ENCODE measurements around the gene LIFR. TPM values are rescaled to one million over a fixed set of nuclear protein-coding genes. Genes with fewer than 3 reads are reported as not detected.

LIFR gene
- polyA plus RNA-seq, 1 donor (not counting 4 experiments of a cell fraction or from before 2014, with no cell fraction given): 1.1 TPM

GRCh38 chr5:38582975-38583319, 26.5 kb upstream of the LIFR start:
- no peaks in the 10 kb centered on the region for H3K4me1 ChIP-seq (ENCODE audit: control insufficient read depth, extremely low read depth, insufficient read depth, low read length)
- no peaks in the 10 kb centered on the region for H3K27me3 ChIP-seq (ENCODE audit: control insufficient read depth, extremely low read depth, insufficient read depth, low read length)
- no peak overlapping the region for H3K4me3 ChIP-seq (ENCODE audit: control insufficient read depth in 2 of 3, extremely low read depth in 1 of 3, insufficient read depth in 2 of 3, low read depth in 1 of 3, low read length in 3 of 3)
- no peak overlapping the region for H2AFZ ChIP-seq (ENCODE audit: control insufficient read depth, low read length)
- H3K27ac ChIP-seq (ENCODE audit: control insufficient read depth, insufficient read depth, low read length): no peak overlapping the region
- DNase-seq (ENCODE audit: low read depth, low spot score): no peak
- no peaks in the 10 kb centered on the region for H3K79me2 ChIP-seq (ENCODE audit: control insufficient read depth, insufficient read depth, low read length)
- no peaks in the 10 kb centered on the region for H3K9me3 ChIP-seq (ENCODE audit: control insufficient read depth, low read depth, low read length)
- no peaks in the 10 kb centered on the region for H4K20me1 ChIP-seq (ENCODE audit: control insufficient read depth, extremely low read depth, insufficient read depth, low read length)
- H3K36me3 ChIP-seq (ENCODE audit: control insufficient read depth in 2 of 2, extremely low read depth in 1 of 2, insufficient read depth in 2 of 2, low read length in 2 of 2): no peaks in the 10 kb centered on the region
- no peaks in the 10 kb centered on the region for H3K9me1 ChIP-seq (ENCODE audit: control insufficient read depth, extremely low read depth, insufficient read depth, low read length)
- H3K4me2 ChIP-seq (ENCODE audit: control insufficient read depth, extremely low read depth, insufficient read depth, low read depth, low read length): no peak overlapping the region
- TF ChIP-seq, protein P1, sequence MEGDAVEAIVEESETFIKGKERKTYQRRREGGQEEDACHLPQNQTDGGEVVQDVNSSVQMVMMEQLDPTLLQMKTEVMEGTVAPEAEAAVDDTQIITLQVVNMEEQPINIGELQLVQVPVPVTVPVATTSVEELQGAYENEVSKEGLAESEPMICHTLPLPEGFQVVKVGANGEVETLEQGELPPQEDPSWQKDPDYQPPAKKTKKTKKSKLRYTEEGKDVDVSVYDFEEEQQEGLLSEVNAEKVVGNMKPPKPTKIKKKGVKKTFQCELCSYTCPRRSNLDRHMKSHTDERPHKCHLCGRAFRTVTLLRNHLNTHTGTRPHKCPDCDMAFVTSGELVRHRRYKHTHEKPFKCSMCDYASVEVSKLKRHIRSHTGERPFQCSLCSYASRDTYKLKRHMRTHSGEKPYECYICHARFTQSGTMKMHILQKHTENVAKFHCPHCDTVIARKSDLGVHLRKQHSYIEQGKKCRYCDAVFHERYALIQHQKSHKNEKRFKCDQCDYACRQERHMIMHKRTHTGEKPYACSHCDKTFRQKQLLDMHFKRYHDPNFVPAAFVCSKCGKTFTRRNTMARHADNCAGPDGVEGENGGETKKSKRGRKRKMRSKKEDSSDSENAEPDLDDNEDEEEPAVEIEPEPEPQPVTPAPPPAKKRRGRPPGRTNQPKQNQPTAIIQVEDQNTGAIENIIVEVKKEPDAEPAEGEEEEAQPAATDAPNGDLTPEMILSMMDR (optimal IDR thresholded peaks at IDR 0.05 in 1 of 3, IDR thresholded peaks at IDR 0.05 in 1 of 3, conservative IDR thresholded peaks at IDR 0.05 in 1 of 3; ENCODE audit: extremely low read depth in 1 of 3, insufficient read depth in 2 of 3, low read length in 3 of 3): no peak
- TF ChIP-seq EZH2 (IDR thresholded peaks at IDR 0.05; ENCODE audit: low read length): no peak
- no peak for FAIRE-seq
- H3K9ac ChIP-seq (ENCODE audit: control insufficient read depth, extremely low read depth, insufficient read depth, low read length): no peak overlapping the region
- dilution Hi-C loops (cut with MboI; ENCODE audit: extremely low pct_ligation_motif_present, low sequenced_read_pairs): no loop called here

DNA sequence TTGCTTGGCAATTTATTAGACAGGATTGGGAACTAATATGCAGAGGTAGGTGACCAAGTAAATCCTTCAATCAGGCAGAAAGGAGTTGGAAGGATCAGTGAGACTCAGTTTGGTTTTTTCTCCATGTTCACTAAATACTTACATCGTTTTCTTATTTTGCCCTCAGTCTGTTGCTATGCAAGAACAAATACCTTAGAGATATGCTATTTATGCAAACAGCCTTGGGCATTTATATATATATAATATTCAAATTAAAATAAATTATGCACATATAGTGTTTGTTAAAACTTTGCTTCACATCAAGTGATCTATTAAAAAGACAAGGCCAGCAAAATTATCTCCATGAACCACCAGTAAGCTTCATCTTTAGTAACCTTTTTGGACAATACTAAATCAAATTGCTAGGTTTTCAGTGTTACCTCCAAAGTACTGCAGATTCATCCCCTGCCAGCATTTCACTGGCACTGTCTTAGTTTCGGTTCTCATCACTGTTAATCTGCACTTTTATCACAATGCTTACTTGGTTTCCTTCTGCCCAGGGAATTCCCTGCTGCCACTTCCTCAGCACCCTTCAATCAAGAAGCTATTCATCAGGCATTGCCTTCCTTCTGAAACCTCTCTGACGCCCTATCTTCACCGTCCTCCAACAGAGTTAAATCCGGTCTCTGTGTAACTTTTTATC, 26.0 kb upstream of the LIFR start:
- Histone ChIP-seq H3K36me3 (ENCODE audit: control insufficient read depth in 2 of 2, extremely low read depth in 1 of 2, insufficient read depth in 2 of 2, low read length in 2 of 2) (no peaks in the 10 kb centered on the region), H4K20me1 (ENCODE audit: control insufficient read depth, extremely low read depth, insufficient read depth, low read length) (no peaks in the 10 kb centered on the region), H3K9me3 (ENCODE audit: control insufficient read depth, low read depth, low read length) (no peaks in the 10 kb centered on the region), H3K4me1 (ENCODE audit: control insufficient read depth, extremely low read depth, insufficient read depth, low read length) (no peaks in the 10 kb centered on the region), H3K4me3 (ENCODE audit: control insufficient read depth in 2 of 3, extremely low read depth in 1 of 3, insufficient read depth in 2 of 3, low read depth in 1 of 3, low read length in 3 of 3) (no peak overlapping the region), H3K27ac (ENCODE audit: control insufficient read depth, insufficient read depth, low read length) (no peak overlapping the region), H3K27me3 (ENCODE audit: control insufficient read depth, extremely low read depth, insufficient read depth, low read length) (no peaks in the 10 kb centered on the region), H3K79me2 (ENCODE audit: control insufficient read depth, insufficient read depth, low read length) (no peaks in the 10 kb centered on the region), H3K9ac (ENCODE audit: control insufficient read depth, extremely low read depth, insufficient read depth, low read length) (no peak overlapping the region), H3K9me1 (ENCODE audit: control insufficient read depth, extremely low read depth, insufficient read depth, low read length) (no peaks in the 10 kb centered on the region), H2AFZ (ENCODE audit: control insufficient read depth, low read length) (no peak overlapping the region), H3K4me2 (ENCODE audit: control insufficient read depth, extremely low read depth, insufficient read depth, low read depth, low read length) (no peak overlapping the region)
- DNase-seq (ENCODE audit: low read depth, low spot score): no peak
- dilution Hi-C loops (cut with MboI; ENCODE audit: extremely low pct_ligation_motif_present, low sequenced_read_pairs): no loop called here
- no peak for FAIRE-seq
- TF ChIP-seq, protein P1 (optimal IDR thresholded peaks at IDR 0.05 in 1 of 3, IDR thresholded peaks at IDR 0.05 in 1 of 3, conservative IDR thresholded peaks at IDR 0.05 in 1 of 3; ENCODE audit: extremely low read depth in 1 of 3, insufficient read depth in 2 of 3, low read length in 3 of 3): no peak
- no peak for TF ChIP-seq EZH2 (IDR thresholded peaks at IDR 0.05; ENCODE audit: low read length)
